HG02943 (cell line): ENCODE measurements around the gene ARMC9.

ENCODE experiments used
- ATAC-seq: cut with Tn5 transposase; IDR thresholded peaks from one replicate; pipeline ENCODE4 v1.9.1; 2021; ENCODE audit warnings: mild to moderate bottlenecking, low read depth, moderate library complexity; ENCODE audit not compliant: unreplicated experiment

ARMC9 gene

GRCh38 chr2:231201475-231201814, 3.0 kb downstream of the ARMC9 start:
- ATAC-seq: no peak

GRCh38 chr2:231203087-231203486, 4.7 kb downstream of the ARMC9 start:
- no peak for ATAC-seq

GRCh38 chr2:231204146-231204545, 5.7 kb downstream of the ARMC9 start:
- no peak for ATAC-seq

GRCh38 chr2:231204581-231204980, 6.2 kb downstream of the ARMC9 start:
- no peak for ATAC-seq

GRCh38 chr2:231207734-231208133, 9.3 kb downstream of the ARMC9 start:
- no peak for ATAC-seq

GRCh38 chr2:231210782-231211181, 12.4 kb downstream of the ARMC9 start:
- no peak for ATAC-seq

GRCh38 chr2:231211486-231211885, 13.1 kb downstream of the ARMC9 start:
- ATAC-seq: no peak

- ATAC-seq: no peak
Measured at GRCh38 chr2:231212329-231212845, 14.0 kb downstream of the ARMC9 start.

GRCh38 chr2:231213931-231214642, 15.7 kb downstream of the ARMC9 start:
- no peak for ATAC-seq

- ATAC-seq: no peak
Measured at GRCh38 chr2:231218366-231218765, 19.9 kb downstream of the ARMC9 start.

GRCh38 chr2:231219289-231219688, 20.9 kb downstream of the ARMC9 start:
- ATAC-seq: no peak

GRCh38 chr2:231221761-231222160, 23.3 kb downstream of the ARMC9 start:
- no peak for ATAC-seq

- no peak for ATAC-seq
Measured at GRCh38 chr2:231222318-231223000, 24.0 kb downstream of the ARMC9 start.

GRCh38 chr2:231223001-231223375, 24.6 kb downstream of the ARMC9 start:
- ATAC-seq: no peak

GRCh38 chr2:231223458-231223976, 25.1 kb downstream of the ARMC9 start:
- no peak for ATAC-seq

GRCh38 chr2:231227310-231228162, 29.1 kb downstream of the ARMC9 start:
- peak; percentile 49 for ATAC-seq

- ATAC-seq: peak; percentile 76
Measured at GRCh38 chr2:231228223-231228622, 29.8 kb downstream of the ARMC9 start.

GRCh38 chr2:231228974-231229529, 30.6 kb downstream of the ARMC9 start:
- ATAC-seq: no peak

- no peak for ATAC-seq
Measured at GRCh38 chr2:231235217-231235616, 36.8 kb downstream of the ARMC9 start.

GRCh38 chr2:231238689-231239088, 40.3 kb downstream of the ARMC9 start:
- no peak for ATAC-seq

GRCh38 chr2:231239751-231240150, 41.3 kb downstream of the ARMC9 start:
- ATAC-seq: no peak
